Measurements from ENCODE around the gene COBL.

The COBL gene

GRCh38 chr7:51060536-51060935 is 256.1 kb downstream of the COBL start:
- no peak overlapping the region for H3K27ac Mint-ChIP-seq
- no peaks in the 10 kb centered on the region for H3K9me3 Mint-ChIP-seq
- no peaks in the 10 kb centered on the region for H3K4me1 Mint-ChIP-seq (ENCODE audit: low read depth)
- H3K36me3 Mint-ChIP-seq (ENCODE audit: low read depth): no peaks in the 10 kb centered on the region
- peaks cover 3% of the 10 kb centered on the region for H3K27me3 Mint-ChIP-seq
- no peak overlapping the region for H3K4me3 Mint-ChIP-seq
- no peak for DNase-seq

- no peaks in the 10 kb centered on the region for H3K4me1 Mint-ChIP-seq (ENCODE audit: low read depth)
- H3K27me3 Mint-ChIP-seq: peaks cover 3% of the 10 kb centered on the region
Measured at GRCh38 chr7:51059504-51060142, 257.0 kb downstream of the COBL start.

GRCh38 chr7:51058764-51059163 is 257.8 kb downstream of the COBL start:
- Mint-ChIP-seq H3K36me3 (ENCODE audit: low read depth) (no peaks in the 10 kb centered on the region), H3K27me3 (peaks cover 3% of the 10 kb centered on the region), H3K27ac (no peak overlapping the region), H3K4me3 (no peak overlapping the region), H3K4me1 (ENCODE audit: low read depth) (no peaks in the 10 kb centered on the region), H3K9me3 (no peaks in the 10 kb centered on the region)
- no peak for DNase-seq

More at GRCh38 chr7:51059504-51060142, 257.0 kb downstream of the COBL start:
- no peak overlapping the region for H3K27ac Mint-ChIP-seq
- no peak for DNase-seq
- no peaks in the 10 kb centered on the region for H3K36me3 Mint-ChIP-seq (ENCODE audit: low read depth)
- H3K4me3 Mint-ChIP-seq: no peak overlapping the region
- H3K9me3 Mint-ChIP-seq: no peaks in the 10 kb centered on the region

- no peak for DNase-seq
- no peaks in the 10 kb centered on the region for H3K36me3 Mint-ChIP-seq (ENCODE audit: low read depth)
- H3K27me3 Mint-ChIP-seq: peaks cover 3% of the 10 kb centered on the region
- no peaks in the 10 kb centered on the region for H3K9me3 Mint-ChIP-seq
- no peaks in the 10 kb centered on the region for H3K4me1 Mint-ChIP-seq (ENCODE audit: low read depth)
- no peak overlapping the region for H3K27ac Mint-ChIP-seq
- no peak overlapping the region for H3K4me3 Mint-ChIP-seq
Measured at GRCh38 chr7:51055039-51055840, 261.4 kb downstream of the COBL start.

GRCh38 chr7:51054231-51054630 is 262.4 kb downstream of the COBL start:
- Mint-ChIP-seq H3K9me3 (no peaks in the 10 kb centered on the region), H3K36me3 (ENCODE audit: low read depth) (no peaks in the 10 kb centered on the region)

GRCh38 chr7:51053160-51053925 is 263.3 kb downstream of the COBL start:
- Mint-ChIP-seq H3K36me3 (ENCODE audit: low read depth) (no peaks in the 10 kb centered on the region), H3K9me3 (no peaks in the 10 kb centered on the region), H3K27me3 (peaks cover under 1% of the 10 kb centered on the region), H3K4me3 (no peak overlapping the region), H3K27ac (no peak overlapping the region), H3K4me1 (ENCODE audit: low read depth) (no peaks in the 10 kb centered on the region)
- no peak for DNase-seq

More at GRCh38 chr7:51054231-51054630, 262.4 kb downstream of the COBL start:
- H3K4me1 Mint-ChIP-seq (ENCODE audit: low read depth): no peaks in the 10 kb centered on the region
- no peak for DNase-seq
- H3K27ac Mint-ChIP-seq: no peak overlapping the region
- H3K4me3 Mint-ChIP-seq: no peak overlapping the region
- peaks cover 3% of the 10 kb centered on the region for H3K27me3 Mint-ChIP-seq

- no peaks in the 10 kb centered on the region for H3K36me3 Mint-ChIP-seq (ENCODE audit: low read depth)
- H3K4me3 Mint-ChIP-seq: no peak overlapping the region
- peaks cover 4% of the 10 kb centered on the region for H3K27me3 Mint-ChIP-seq
- H3K27ac Mint-ChIP-seq: no peak overlapping the region
- no peak for DNase-seq
- H3K9me3 Mint-ChIP-seq: no peaks in the 10 kb centered on the region
- no peaks in the 10 kb centered on the region for H3K4me1 Mint-ChIP-seq (ENCODE audit: low read depth)
Measured at GRCh38 chr7:51046482-51046881, 270.1 kb downstream of the COBL start.

GRCh38 chr7:51046103-51046466 is 270.5 kb downstream of the COBL start:
- H3K4me3 Mint-ChIP-seq: no peak overlapping the region

GRCh38 chr7:51045319-51046102 is 271.1 kb downstream of the COBL start:
- Mint-ChIP-seq H3K36me3 (ENCODE audit: low read depth) (no peaks in the 10 kb centered on the region), H3K27me3 (peaks cover 4% of the 10 kb centered on the region), H3K4me3 (no peak overlapping the region), H3K9me3 (no peaks in the 10 kb centered on the region), H3K27ac (no peak overlapping the region), H3K4me1 (ENCODE audit: low read depth) (no peaks in the 10 kb centered on the region)
- no peak for DNase-seq

More at GRCh38 chr7:51046103-51046466, 270.5 kb downstream of the COBL start:
- no peaks in the 10 kb centered on the region for H3K4me1 Mint-ChIP-seq (ENCODE audit: low read depth)
- no peaks in the 10 kb centered on the region for H3K9me3 Mint-ChIP-seq
- H3K36me3 Mint-ChIP-seq (ENCODE audit: low read depth): no peaks in the 10 kb centered on the region
- DNase-seq: no peak
- H3K27ac Mint-ChIP-seq: no peak overlapping the region
- H3K27me3 Mint-ChIP-seq: peaks cover 4% of the 10 kb centered on the region

GRCh38 chr7:51043461-51043860 is 273.1 kb downstream of the COBL start:
- no peaks in the 10 kb centered on the region for H3K4me1 Mint-ChIP-seq (ENCODE audit: low read depth)

GRCh38 chr7:51040787-51041186 is 275.8 kb downstream of the COBL start:
- no peak overlapping the region for H3K4me3 Mint-ChIP-seq
- no peaks in the 10 kb centered on the region for H3K9me3 Mint-ChIP-seq
- H3K4me1 Mint-ChIP-seq (ENCODE audit: low read depth): no peaks in the 10 kb centered on the region
- H3K36me3 Mint-ChIP-seq (ENCODE audit: low read depth): no peaks in the 10 kb centered on the region
- H3K27ac Mint-ChIP-seq: no peak overlapping the region
- no peak for DNase-seq
- H3K27me3 Mint-ChIP-seq: peaks cover 2% of the 10 kb centered on the region

More at GRCh38 chr7:51043461-51043860, 273.1 kb downstream of the COBL start:
- Mint-ChIP-seq H3K9me3 (no peaks in the 10 kb centered on the region), H3K27me3 (peaks cover 4% of the 10 kb centered on the region), H3K36me3 (ENCODE audit: low read depth) (no peaks in the 10 kb centered on the region), H3K27ac (no peak overlapping the region), H3K4me3 (no peak overlapping the region)
- DNase-seq: no peak

- H3K27ac Mint-ChIP-seq: no peak overlapping the region
Measured at GRCh38 chr7:51038573-51038972, 278.0 kb downstream of the COBL start.

GRCh38 chr7:51035716-51036115 is 280.9 kb downstream of the COBL start:
- H3K4me3 Mint-ChIP-seq: no peak overlapping the region
- no peak overlapping the region for H3K27ac Mint-ChIP-seq
- peaks cover 2% of the 10 kb centered on the region for H3K27me3 Mint-ChIP-seq
- H3K36me3 Mint-ChIP-seq (ENCODE audit: low read depth): no peaks in the 10 kb centered on the region
- no peaks in the 10 kb centered on the region for H3K9me3 Mint-ChIP-seq
- H3K4me1 Mint-ChIP-seq (ENCODE audit: low read depth): no peaks in the 10 kb centered on the region
- no peak for DNase-seq

More at GRCh38 chr7:51038573-51038972, 278.0 kb downstream of the COBL start:
- no peaks in the 10 kb centered on the region for H3K36me3 Mint-ChIP-seq (ENCODE audit: low read depth)
- H3K27me3 Mint-ChIP-seq: peaks cover 2% of the 10 kb centered on the region
- H3K9me3 Mint-ChIP-seq: no peaks in the 10 kb centered on the region
- H3K4me1 Mint-ChIP-seq (ENCODE audit: low read depth): no peaks in the 10 kb centered on the region
- H3K4me3 Mint-ChIP-seq: no peak overlapping the region
- DNase-seq: no peak

Measured in activated T-cell treated with anti-CD3 and anti-CD28 coated beads, Interleukin-2, amount 50 U/mL, for 24 hours (primary cell).